Left forelimb (tissue), 1 donor: ENCODE results near the gene LAMA2.

ENCODE experiments used
- DNase-seq: peaks from one replicate; pipeline ENCODE4 v3.0.0-alpha.2; 2018; ENCODE audit warnings: low spot score

The LAMA2 gene

GRCh38 chr6:129269076-129269475, 386.1 kb downstream of the LAMA2 start:
- DNase-seq: no peak

GRCh38 chr6:129269891-129270290, 387.0 kb downstream of the LAMA2 start:
- no peak for DNase-seq

- DNase-seq: no peak
Measured at GRCh38 chr6:129270450-129270849, 387.5 kb downstream of the LAMA2 start.

GRCh38 chr6:129273161-129273560, 390.2 kb downstream of the LAMA2 start:
- DNase-seq: no peak

- DNase-seq: no peak
Measured at GRCh38 chr6:129276461-129276860, 393.5 kb downstream of the LAMA2 start.

GRCh38 chr6:129276986-129277385, 394.0 kb downstream of the LAMA2 start:
- DNase-seq: no peak

- no peak for DNase-seq
Measured at GRCh38 chr6:129279343-129280292, 396.7 kb downstream of the LAMA2 start.

- no peak for DNase-seq
Measured at GRCh38 chr6:129280293-129280644, 397.3 kb downstream of the LAMA2 start.

- no peak for DNase-seq
Measured at GRCh38 chr6:129280749-129281148, 397.8 kb downstream of the LAMA2 start.

GRCh38 chr6:129281168-129281796, 398.3 kb downstream of the LAMA2 start:
- no peak for DNase-seq

GRCh38 chr6:129282019-129282418, 399.1 kb downstream of the LAMA2 start:
- no peak for DNase-seq

GRCh38 chr6:129284225-129284624, 401.3 kb downstream of the LAMA2 start:
- no peak for DNase-seq

GRCh38 chr6:129287231-129288177, 404.6 kb downstream of the LAMA2 start:
- no peak for DNase-seq

- DNase-seq: no peak
Measured at GRCh38 chr6:129289442-129289841, 406.5 kb downstream of the LAMA2 start.

GRCh38 chr6:129292836-129293235, 409.9 kb downstream of the LAMA2 start:
- no peak for DNase-seq

- DNase-seq: no peak
Measured at GRCh38 chr6:129297592-129297991, 414.7 kb downstream of the LAMA2 start.

- DNase-seq: no peak
Measured at GRCh38 chr6:129302671-129303070, 419.7 kb downstream of the LAMA2 start.

GRCh38 chr6:129306826-129307225, 423.9 kb downstream of the LAMA2 start:
- DNase-seq: no peak

- no peak for DNase-seq
Measured at GRCh38 chr6:129307845-129308244, 424.9 kb downstream of the LAMA2 start.

GRCh38 chr6:129309154-129309553, 426.2 kb downstream of the LAMA2 start:
- DNase-seq: no peak

GRCh38 chr6:129312880-129313279, 429.9 kb downstream of the LAMA2 start:
- DNase-seq: no peak

GRCh38 chr6:129314575-129314974, 431.6 kb downstream of the LAMA2 start:
- DNase-seq: no peak
